Astrocyte of the spinal cord (primary cell): Measurements from ENCODE around the gene SMG6.

ENCODE experiments used
- DNase-seq: peaks from one replicate; pipeline ENCODE4 v3.0.0; 2011; ENCODE audit warnings: low read depth, low spot score
- H3K4me3 ChIP-seq: 2 replicates; pipeline ENCODE4 v1.5.1; 2011; ENCODE audit warnings: low read depth, mild to moderate bottlenecking, low read length, moderate library complexity
- CTCF ChIP-seq: IDR thresholded peaks from 2 replicates; pipeline ENCODE4 v1.5.1; 2012; ENCODE audit warnings: low read depth, mild to moderate bottlenecking, low read length, inconsistent platforms
- in situ Hi-C: cut with HindIII; loops from 2 replicates; pipeline ENCODE4 v1.10.0; 2017; ENCODE audit warnings: low sequenced_read_pairs

The SMG6 gene

GRCh38 chr17:2024572-2025219, 278.9 kb downstream of the SMG6 start:
- no peak for TF ChIP-seq CTCF
- in situ Hi-C loops: loop anchor here (25.0 kb wide), 1 partner anchor 112 kb away; no protein-coding TSS in a partner anchor
- H3K4me3 ChIP-seq: no peak overlapping the region
- DNase-seq: no peak

GRCh38 chr17:2023692-2024571, 279.7 kb downstream of the SMG6 start:
- no peak for TF ChIP-seq CTCF
- H3K4me3 ChIP-seq: no peak overlapping the region
- in situ Hi-C loops: no loop called here
- peak; percentile 25 for DNase-seq

- in situ Hi-C loops: no loop called here
- H3K4me3 ChIP-seq: no peak overlapping the region
- no peak for DNase-seq
- TF ChIP-seq CTCF: no peak
Measured at GRCh38 chr17:2023256-2023655, 280.3 kb downstream of the SMG6 start.

GRCh38 chr17:2022647-2023240, 280.8 kb downstream of the SMG6 start:
- in situ Hi-C loops: no loop called here
- TF ChIP-seq CTCF: no peak
- DNase-seq: no peak
- H3K4me3 ChIP-seq: no peak overlapping the region

- in situ Hi-C loops: no loop called here
- no peak overlapping the region for H3K4me3 ChIP-seq
- DNase-seq: no peak
- TF ChIP-seq CTCF: no peak
Measured at GRCh38 chr17:2020721-2021120, 282.9 kb downstream of the SMG6 start.

GRCh38 chr17:2019723-2020122, 283.9 kb downstream of the SMG6 start:
- TF ChIP-seq CTCF: no peak
- in situ Hi-C loops: no loop called here
- no peak for DNase-seq
- H3K4me3 ChIP-seq: no peak overlapping the region
